Activated CD8-positive, alpha-beta T cell treated with anti-CD3 and anti-CD28 coated beads, Interleukin-2, amount 10 ng/mL, durations not matched to agents 7 days and 5 days (primary cell): ENCODE data around the gene CYBA. TPM values are rescaled to one million over a fixed set of nuclear protein-coding genes. Genes with fewer than 3 reads are reported as not detected.

Experiments
- ATAC-seq: fragments of 150-1000 bp; cut with Tn5 transposase; one replicate; pipeline ENCODE4 v1.10.0; 2021; ENCODE audit warnings: moderate library complexity
- CTCF ChIA-PET: fragments of 350-600 bp; sonication (Branson Sonifier 250); formaldehyde crosslinking; loops from one replicate; lab custom pipeline; 2021; ENCODE audit warnings: antibody characterized with exemption; lab: Charles Lee
- POLR2A ChIA-PET: fragments of 350-600 bp; sonication (Branson Sonifier 250); formaldehyde crosslinking; loops from one replicate; lab custom pipeline; 2021; ENCODE audit warnings: antibody characterized with exemption; lab: Charles Lee
- DNase-seq: peaks from one replicate; pipeline ENCODE4 v3.0.0-alpha.2; 2020
- H3K27ac Mint-ChIP-seq: one replicate; pipeline ENCODE4 v1.8.0; 2021; ENCODE audit warnings: mild to moderate bottlenecking, mixed read lengths
- H3K27me3 Mint-ChIP-seq: one replicate; pipeline ENCODE4 v1.8.0; 2021; ENCODE audit warnings: low read depth, mixed read lengths
- H3K36me3 Mint-ChIP-seq: one replicate; pipeline ENCODE4 v1.8.0; 2021; ENCODE audit warnings: low read depth, mixed read lengths
- H3K4me1 Mint-ChIP-seq: one replicate; pipeline ENCODE4 v1.8.0; 2021; ENCODE audit warnings: low read depth, mixed read lengths
- H3K4me3 Mint-ChIP-seq: one replicate; pipeline ENCODE4 v1.8.0; 2021; ENCODE audit warnings: mild to moderate bottlenecking, mixed read lengths
- H3K9me3 Mint-ChIP-seq: one replicate; pipeline ENCODE4 v1.8.0; 2022; ENCODE audit warnings: mixed read lengths; ENCODE audit not compliant: insufficient read depth
- total RNA-seq, 2 experiments: library from RNA; stranded (reverse); gene quantifications; one replicate each; pipeline ENCODE4 v1.2.3, GENCODE V29; 2021

The CYBA gene
- total RNA-seq, 2 experiments from 2014 or later = 568 to 599 TPM

DNA sequence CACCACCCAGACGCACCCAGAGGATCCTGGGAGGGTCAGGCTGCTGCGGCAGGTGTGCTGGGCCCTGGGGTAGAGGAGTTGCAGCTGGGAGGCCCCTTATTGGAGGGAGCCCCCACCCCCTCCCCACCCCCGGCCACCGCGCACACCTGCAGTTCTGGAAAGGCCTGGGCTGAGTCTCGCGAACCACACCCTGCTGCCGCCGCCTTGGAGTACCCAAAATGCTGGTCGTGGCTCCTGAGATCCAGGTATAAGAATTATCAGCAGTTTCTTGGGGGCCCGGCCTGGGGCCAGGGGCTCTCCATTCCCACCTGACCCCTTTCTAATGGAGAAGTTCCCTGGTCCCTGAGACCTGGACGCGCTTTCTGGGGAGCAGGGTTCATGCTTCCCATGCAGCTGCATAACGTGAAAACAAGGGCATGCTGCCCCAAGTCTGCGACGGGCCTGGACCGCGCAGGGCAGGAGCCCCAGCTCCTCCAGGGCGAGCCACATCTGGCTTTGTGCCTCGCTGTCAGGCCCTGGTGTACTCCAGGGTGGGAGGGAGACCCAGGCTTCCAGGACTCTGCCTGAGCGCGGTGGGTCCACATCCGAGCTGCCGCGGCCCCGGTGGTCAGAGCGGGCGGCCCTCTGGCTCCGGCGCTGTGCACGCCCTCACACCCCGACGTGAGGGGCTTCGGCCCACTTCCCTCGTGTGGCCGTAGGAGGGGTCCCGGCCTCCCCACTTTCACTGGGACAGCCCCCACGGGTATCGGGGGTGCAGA lies 42.7 kb upstream of the CYBA start:
- Mint-ChIP-seq H3K36me3 (peaks cover 17% of the 10 kb centered on the region), H3K27ac (no peak overlapping the region), H3K9me3 (no peaks in the 10 kb centered on the region), H3K4me1 (peaks cover 66% of the 10 kb centered on the region), H3K27me3 (no peaks in the 10 kb centered on the region), H3K4me3 (no peak overlapping the region)
- ChIA-PET CTCF (no interaction called here), POLR2A (no interaction called here)
- no peak for ATAC-seq
- DNase-seq = no peak

DNA sequence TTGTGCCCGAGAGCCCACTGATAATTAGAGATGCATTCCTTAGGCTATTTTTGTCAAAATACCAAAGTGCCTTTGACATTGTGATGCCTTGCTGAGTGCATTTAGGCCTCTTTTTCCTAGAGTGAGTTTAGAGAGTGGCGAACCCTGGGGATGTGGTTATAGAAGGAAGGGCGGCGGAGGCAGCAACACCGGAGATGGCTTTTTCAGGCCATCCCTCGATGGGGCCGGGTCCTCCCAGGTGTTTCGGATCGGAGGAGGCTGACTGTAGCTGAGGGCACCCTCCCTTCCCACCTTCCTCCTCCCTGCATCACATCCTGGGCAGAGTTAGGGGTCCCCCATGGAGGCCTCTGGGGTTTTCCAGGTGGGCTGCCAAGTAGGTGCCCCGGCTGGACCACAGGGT lies 42.0 kb upstream of the CYBA start:
- ATAC-seq = no peak
- Mint-ChIP-seq H3K36me3 (peaks cover 11% of the 10 kb centered on the region), H3K9me3 (no peaks in the 10 kb centered on the region), H3K4me1 (peaks cover 61% of the 10 kb centered on the region), H3K4me3 (peak overlapping the region; percentile 52), H3K27ac (peak overlapping the region; percentile 92), H3K27me3 (no peaks in the 10 kb centered on the region)
- DNase-seq = no peak
- ChIA-PET CTCF (interaction anchor here (0.8 kb wide), 1 partner anchor 10 kb away, joined by 4 read pairs; no protein-coding TSS in a partner anchor), POLR2A (interaction anchor here (2.3 kb wide), 1 partner anchor 9 kb away, joined by 15 read pairs; no protein-coding TSS in a partner anchor)

DNA sequence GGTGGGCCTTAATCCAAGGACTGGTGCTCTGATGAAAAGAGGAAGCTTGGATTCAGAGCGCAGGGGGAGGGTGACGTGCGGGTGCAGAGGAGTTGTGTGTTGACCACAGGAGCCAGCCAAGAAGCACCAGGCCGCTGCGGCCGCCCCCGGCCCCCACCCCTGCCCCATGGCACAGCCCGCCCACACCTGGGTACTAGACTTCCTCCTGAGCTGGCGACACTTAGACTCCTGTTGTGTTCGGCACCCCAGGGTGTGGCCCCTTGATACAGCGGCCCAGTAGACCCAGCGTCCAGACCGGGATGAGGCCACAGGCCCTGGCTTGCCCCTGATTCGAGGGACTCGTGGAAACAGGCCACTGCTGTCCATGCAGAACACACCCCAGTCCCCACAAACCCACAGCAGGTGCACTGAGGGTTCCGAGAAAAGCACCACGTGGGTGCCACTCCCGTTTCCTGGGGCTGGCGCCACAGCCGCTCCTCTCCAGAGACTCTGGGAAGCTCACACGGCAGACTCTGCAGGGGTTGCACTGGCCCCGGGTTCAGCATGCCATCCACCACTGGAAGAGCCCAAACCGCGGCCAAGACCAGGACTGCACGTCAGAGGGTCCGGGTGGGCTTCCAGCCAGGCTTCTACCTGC lies 41.2 kb upstream of the CYBA start:
- Mint-ChIP-seq H3K4me3 (peak overlapping the region; percentile 52), H3K9me3 (no peaks in the 10 kb centered on the region), H3K27ac (peak overlapping the region; percentile 92), H3K36me3 (peaks cover 5% of the 10 kb centered on the region), H3K4me1 (peaks cover 57% of the 10 kb centered on the region), H3K27me3 (no peaks in the 10 kb centered on the region)
- DNase-seq = peak; percentile 62
- ATAC-seq = peak; percentile 55
- ChIA-PET POLR2A (interaction anchor here (0.7 to 2.3 kb wide), 2 partner anchors 9 to 42 kb away, joined by 3 to 15 read pairs; partner anchors contain the start of gene CYBA), CTCF (interaction anchor here (0.8 to 1.0 kb wide), 2 partner anchors 8 to 11 kb away, joined by 3 to 4 read pairs; no protein-coding TSS in a partner anchor)

DNA sequence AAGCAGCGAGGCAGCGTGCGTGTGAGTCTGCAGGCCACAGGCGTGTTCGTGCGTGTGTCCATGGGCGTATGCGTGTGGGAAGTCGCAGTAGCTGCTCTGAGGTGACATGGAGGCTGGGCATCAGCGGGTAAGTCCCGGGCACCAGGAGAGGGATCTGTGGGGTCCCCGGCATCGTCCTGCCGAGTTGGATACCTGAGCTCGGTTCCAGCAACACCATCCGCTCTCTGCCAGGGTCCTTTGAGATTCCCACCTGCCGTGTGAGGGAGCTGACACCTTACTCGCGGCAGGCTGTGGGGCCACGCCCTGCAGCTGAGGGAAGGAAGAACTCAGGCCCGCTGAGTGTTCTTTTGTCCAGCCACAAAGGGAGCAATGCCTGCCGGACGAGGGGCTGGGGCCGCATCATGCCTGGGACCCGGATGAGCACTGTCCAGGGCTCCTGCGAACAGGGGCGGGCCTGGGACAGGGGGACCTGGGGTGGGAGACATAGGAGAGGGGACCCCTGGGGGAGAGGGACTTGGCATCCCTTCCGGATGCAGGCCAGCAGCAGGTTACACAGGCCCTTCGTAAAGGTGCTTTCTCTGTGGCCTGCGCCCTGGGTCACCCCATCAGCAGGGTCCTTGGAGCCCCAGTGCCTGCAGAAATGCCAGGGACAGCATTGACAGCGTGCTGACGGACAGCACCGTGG lies 40.4 kb upstream of the CYBA start:
- no peak for DNase-seq
- Mint-ChIP-seq H3K4me1 (peaks cover 60% of the 10 kb centered on the region), H3K9me3 (no peaks in the 10 kb centered on the region), H3K27ac (peak overlapping the region; percentile 92), H3K27me3 (no peaks in the 10 kb centered on the region), H3K4me3 (peak overlapping the region; percentile 34), H3K36me3 (peaks cover 2% of the 10 kb centered on the region)
- CTCF ChIA-PET = interaction anchor here (1.0 kb wide), 1 partner anchor 9 kb away, joined by 3 read pairs; no protein-coding TSS in a partner anchor
- ATAC-seq = no peak
- POLR2A ChIA-PET = interaction anchor here (0.6 to 2.3 kb wide), 3 partner anchors 10 to 238 kb away, joined by 3 to 15 read pairs (median 3); partner anchors contain the start of genes CYBA and ZFPM1

DNA sequence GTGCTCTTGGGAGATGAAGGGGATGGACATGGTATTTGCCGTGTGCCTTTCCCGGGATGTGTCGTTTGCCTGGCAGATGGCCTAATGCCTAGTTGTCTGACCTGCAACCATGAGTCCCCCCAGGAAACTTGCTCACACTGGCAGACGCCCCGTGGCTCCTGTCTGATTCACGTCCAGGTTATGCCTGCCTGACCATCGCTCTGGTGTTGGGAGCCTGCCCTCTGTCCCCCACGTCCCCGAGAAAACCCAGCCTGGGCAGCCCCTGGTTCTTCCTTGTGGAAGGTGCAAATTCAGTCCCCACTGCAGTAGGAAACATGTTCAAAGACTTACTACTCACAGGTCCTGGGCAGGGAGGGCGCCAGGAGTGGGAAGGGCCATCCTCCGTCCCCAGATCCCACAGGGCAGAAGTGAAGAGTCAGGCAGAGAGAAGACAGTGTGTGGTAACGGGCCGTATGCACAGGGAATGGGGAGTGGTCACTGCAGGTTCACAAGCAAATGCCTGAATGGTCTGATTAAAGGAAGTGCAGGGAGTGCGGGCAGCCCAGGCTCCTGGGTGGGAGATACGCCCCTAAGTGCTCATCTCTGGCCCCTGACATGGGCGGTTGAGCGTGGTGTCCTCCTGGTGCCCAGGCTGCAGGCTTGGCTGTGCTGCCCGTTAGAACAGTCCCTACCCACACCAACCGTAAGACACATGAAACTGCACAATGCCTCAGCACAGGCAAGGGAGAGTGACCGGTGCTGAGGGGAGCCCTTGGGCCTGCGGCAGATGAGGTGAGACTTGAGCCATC lies 39.7 kb upstream of the CYBA start:
- DNase-seq = no peak
- Mint-ChIP-seq H3K4me1 (peaks cover 60% of the 10 kb centered on the region), H3K27ac (peak overlapping the region; percentile 92), H3K4me3 (peak overlapping the region; percentile 34), H3K27me3 (no peaks in the 10 kb centered on the region), H3K9me3 (no peaks in the 10 kb centered on the region), H3K36me3 (no peaks in the 10 kb centered on the region)
- ATAC-seq = no peak
- ChIA-PET POLR2A (interaction anchor here (0.6 to 2.3 kb wide), 2 partner anchors 11 to 238 kb away, joined by 3 to 15 read pairs; partner anchors contain the start of gene ZFPM1), CTCF (no interaction called here)

DNA sequence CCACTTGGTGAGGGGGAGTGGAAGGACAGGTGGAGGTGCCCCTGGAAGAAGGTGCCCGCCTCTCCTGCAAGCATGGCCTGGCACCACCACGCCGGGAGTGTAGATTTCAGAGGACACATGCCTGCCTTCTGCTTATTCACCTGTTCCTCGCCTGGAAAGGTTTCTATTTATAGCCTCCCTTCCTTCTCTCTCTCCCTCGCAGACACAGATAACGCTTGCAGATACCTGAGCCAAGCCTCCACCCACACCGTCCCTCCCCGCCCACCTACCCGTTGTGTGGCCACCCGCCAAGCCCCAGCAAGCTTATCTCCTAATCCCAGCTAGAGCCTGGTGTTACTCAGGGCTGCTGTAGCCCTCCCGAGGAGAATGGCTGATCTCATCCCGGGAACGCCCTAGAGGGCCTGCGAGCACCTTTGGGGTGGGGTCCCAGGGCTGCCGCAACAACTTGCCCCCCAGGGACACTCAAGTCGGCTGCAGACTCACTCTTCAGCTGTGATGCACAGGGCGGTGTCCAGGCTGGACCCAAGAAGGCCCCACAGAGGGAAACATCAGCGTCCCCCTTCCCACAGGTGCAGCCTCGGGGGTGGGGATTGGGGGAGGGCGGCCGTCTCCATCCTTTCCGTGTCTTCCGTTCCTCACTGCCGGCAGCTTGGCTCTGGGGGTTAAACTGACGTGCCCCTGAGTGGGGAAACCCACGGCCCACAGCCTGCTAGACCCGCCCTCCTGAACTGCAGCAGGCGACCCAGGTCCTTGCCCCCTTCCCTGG lies 37.3 kb upstream of the CYBA start:
- ChIA-PET POLR2A (interaction anchor here (4.2 kb wide), 1 partner anchor 14 kb away, joined by 38 read pairs; no protein-coding TSS in a partner anchor), CTCF (interaction anchor here (1.5 to 1.6 kb wide), 2 partner anchors 12 to 118 kb away, joined by 4 read pairs; partner anchors contain the start of gene ZC3H18)
- H3K4me1 Mint-ChIP-seq = peaks cover 73% of the 10 kb centered on the region
- H3K4me3 Mint-ChIP-seq = no peak overlapping the region
- no peak for ATAC-seq
- no peaks in the 10 kb centered on the region for H3K9me3 Mint-ChIP-seq
- no peak overlapping the region for H3K27ac Mint-ChIP-seq
- H3K27me3 Mint-ChIP-seq = no peaks in the 10 kb centered on the region
- DNase-seq = no peak
- H3K36me3 Mint-ChIP-seq = peaks cover 5% of the 10 kb centered on the region

DNA sequence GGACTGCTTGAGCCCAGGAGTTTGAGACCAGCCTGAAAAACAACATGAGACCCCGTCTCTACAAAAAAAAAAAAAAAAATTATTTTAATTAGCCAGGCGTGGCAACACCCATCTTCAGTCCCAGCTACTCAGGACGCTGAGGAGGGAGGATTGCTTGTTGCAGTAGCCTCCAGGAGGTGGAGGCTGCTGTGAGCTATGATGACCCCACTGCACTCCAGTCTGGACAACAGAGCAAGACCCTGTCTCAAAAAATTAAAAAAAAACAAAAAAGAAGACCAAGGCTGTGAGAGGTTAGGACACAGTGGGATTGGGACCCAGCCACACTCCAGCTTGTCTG lies 36.8 kb upstream of the CYBA start:
- peaks cover 70% of the 10 kb centered on the region for H3K4me1 Mint-ChIP-seq

DNA sequence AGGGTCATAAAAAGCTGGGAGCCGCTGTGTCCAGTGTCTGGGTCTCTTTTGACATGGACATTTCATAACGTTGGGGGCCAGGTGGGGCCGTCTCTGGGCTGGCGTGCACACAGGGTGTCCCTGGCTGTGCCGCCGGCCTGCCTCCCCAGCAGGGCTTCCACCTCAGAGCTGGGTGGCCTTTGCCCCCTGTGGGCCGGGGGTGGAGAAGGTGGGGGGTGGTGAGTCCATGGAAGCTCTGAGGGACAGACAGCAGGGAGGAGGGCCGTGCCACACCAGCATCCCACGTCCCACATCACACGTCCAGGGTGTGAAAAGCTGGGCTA lies 36.4 kb upstream of the CYBA start:
- ATAC-seq (no peak), DNase-seq (no peak)
- CTCF ChIA-PET = interaction anchor here (1.1 to 1.6 kb wide), 4 partner anchors 13 to 117 kb away, joined by 3 to 5 read pairs (median 4); partner anchors contain the start of gene ZC3H18
- Mint-ChIP-seq H3K27me3 (no peaks in the 10 kb centered on the region), H3K36me3 (peaks cover 9% of the 10 kb centered on the region), H3K9me3 (no peaks in the 10 kb centered on the region), H3K4me1 (peaks cover 69% of the 10 kb centered on the region), H3K4me3 (peak overlapping the region; percentile 79), H3K27ac (no peak overlapping the region)
- POLR2A ChIA-PET = interaction anchor here (0.9 to 4.2 kb wide), 2 partner anchors 13 to 15 kb away, joined by 3 to 38 read pairs; no protein-coding TSS in a partner anchor

More for the DNA sequence above, 36.8 kb upstream of the CYBA start:
- CTCF ChIA-PET = interaction anchor here (1.1 to 1.6 kb wide), 4 partner anchors 13 to 117 kb away, joined by 3 to 5 read pairs (median 4); partner anchors contain the start of gene ZC3H18
- Mint-ChIP-seq H3K4me3 (no peak overlapping the region), H3K9me3 (no peaks in the 10 kb centered on the region), H3K27me3 (no peaks in the 10 kb centered on the region), H3K27ac (no peak overlapping the region), H3K36me3 (peaks cover 5% of the 10 kb centered on the region)
- POLR2A ChIA-PET = interaction anchor here (4.2 kb wide), 1 partner anchor 15 kb away, joined by 38 read pairs; no protein-coding TSS in a partner anchor
- ATAC-seq (no peak), DNase-seq (no peak)

DNA sequence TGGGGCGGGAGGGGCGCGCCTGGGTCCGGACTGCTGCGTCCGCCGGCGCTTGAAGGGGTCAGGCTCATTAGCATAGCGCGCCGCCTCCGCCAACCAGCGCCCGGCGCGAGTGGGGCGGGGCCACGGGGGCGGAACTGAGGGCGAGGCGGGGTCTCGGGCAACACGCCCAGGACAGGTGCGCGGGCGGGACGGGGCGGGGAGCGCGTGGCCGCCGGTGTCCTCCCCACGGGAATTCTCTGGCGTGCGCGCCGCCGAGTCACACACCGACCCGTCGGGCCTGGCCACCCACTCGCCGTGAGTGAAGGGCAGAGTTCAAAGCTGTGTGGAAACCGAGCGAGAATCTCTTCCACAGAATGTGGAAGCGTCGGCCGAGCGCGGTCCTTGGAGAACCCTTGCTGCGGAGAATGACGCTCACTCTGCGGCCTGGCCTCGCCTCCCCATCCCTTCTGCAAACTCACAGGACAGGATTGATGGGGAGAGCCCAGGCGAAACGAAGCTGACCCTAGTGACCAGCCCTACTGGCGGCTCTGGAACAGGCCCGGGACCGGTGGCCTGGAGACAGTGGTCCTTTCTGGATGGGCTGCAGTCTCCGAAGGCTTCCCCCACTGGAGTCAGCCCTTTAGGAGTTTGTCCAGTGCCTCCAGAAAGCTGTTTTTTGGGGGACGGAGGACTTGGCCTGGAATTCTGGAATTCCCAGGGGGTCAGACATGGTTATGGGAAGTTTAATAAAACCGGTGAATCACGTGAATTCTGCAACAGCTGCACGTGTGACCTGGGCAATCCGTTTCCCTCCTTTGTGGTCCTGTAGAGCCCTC lies 35.8 kb upstream of the CYBA start, which contains the start of gene SNAI3:
TSS of gene SNAI3 (minus strand) at position 69 of the 815 bp plus-strand sequence. CDS start 101 bp downstream, outside the sequence.
- DNase-seq = peak; percentile 91
- peak; percentile 88 for ATAC-seq

More for the DNA sequence above, 35.8 kb upstream of the CYBA start, which contains the start of gene SNAI3:
- POLR2A ChIA-PET = interaction anchor here (0.9 to 4.2 kb wide), 2 partner anchors 12 to 16 kb away, joined by 3 to 38 read pairs; no protein-coding TSS in a partner anchor
- CTCF ChIA-PET = interaction anchor here (1.1 to 2.2 kb wide), 5 partner anchors 14 to 116 kb away, joined by 3 to 28 read pairs (median 4); partner anchors contain the start of gene ZC3H18
- Mint-ChIP-seq H3K27ac (peak within 1 kb of the TSS; percentile 68), H3K4me1 (peaks cover 69% of the 10 kb centered on the region), H3K4me3 (peak within 1 kb of the TSS; percentile 79), H3K27me3 (no peaks in the 10 kb centered on the region), H3K36me3 (peaks cover 11% of the 10 kb centered on the region), H3K9me3 (no peaks in the 10 kb centered on the region)
